ENCODE data around the gene SETD3.

GRCh38 chr14:99435327-99435726 lies 45.3 kb downstream of the SETD3 start:
- TF ChIP-seq CTCF (IDR thresholded peaks at IDR 0.05) (no peak), POLR2A (IDR thresholded peaks at IDR 0.05) (no peak), POLR2AphosphoS5 (IDR thresholded peaks at IDR 0.05) (no peak), EP300 (IDR thresholded peaks at IDR 0.05) (no peak)

Measured in stomach (tissue), 4 donors.